NT2/D1 (cell line): Measurements from ENCODE around the gene BABAM2.

Experiments used
- SUZ12 ChIP-seq: IDR thresholded peaks from 2 replicates; pipeline ENCODE4 v1.6.1; 2011; ENCODE audit not compliant: insufficient read length, insufficient read depth; ENCODE audit errors: extremely low read depth
- YY1 ChIP-seq: IDR thresholded peaks from 2 replicates; pipeline ENCODE4 v1.6.1; 2011; ENCODE audit not compliant: insufficient read length, insufficient read depth
- ZNF274 ChIP-seq: IDR thresholded peaks from 2 replicates; pipeline ENCODE4 v1.6.1; 2011; ENCODE audit warnings: mild to moderate bottlenecking, low read depth, low read length

DNA sequence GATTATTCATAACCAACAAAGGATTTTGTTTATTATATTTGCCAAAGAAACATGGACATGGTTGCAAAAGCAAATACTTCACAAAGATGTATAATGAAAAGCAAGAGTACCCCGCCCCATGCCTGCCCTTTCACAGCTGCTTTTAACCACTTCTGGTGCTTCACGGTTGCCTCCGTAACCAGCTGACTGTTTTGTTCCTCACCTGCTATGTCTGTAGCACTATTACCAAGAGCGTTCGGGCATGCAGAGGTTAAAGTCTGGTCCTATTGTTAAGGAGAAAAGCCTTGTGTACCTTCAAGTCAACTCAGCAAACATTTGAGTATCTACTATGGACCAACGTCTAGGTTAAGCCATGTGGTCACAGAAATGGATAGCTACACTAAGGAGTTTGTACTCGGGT lies 386.9 kb downstream of the BABAM2 start:
- TF ChIP-seq SUZ12 (no peak), ZNF274 (no peak), YY1 (no peak)
